Stimulated activated CD8-positive, alpha-beta memory T cell treated with anti-CD3 and anti-CD28 coated beads, Interleukin-2, amount 100 ng/mL, for 1 hour (primary cell): ENCODE results near the gene PRDM8.
"Not testable (repeated sequence)": the region's sequence is repeated elsewhere in the genome, so short reads cannot be mapped to it uniquely, and the experiment has no call there.

ENCODE experiments used
- DNase-seq, 2 donors: peaks; one replicate each; pipeline ENCODE4 v3.0.0-alpha.2; 2020; ENCODE audit warnings: low read depth in 2 of 2

Gene PRDM8

GRCh38 chr4:80226094-80226493, 28.8 kb downstream of the PRDM8 start:
- no peak for DNase-seq

GRCh38 chr4:80228460-80228859, 31.2 kb downstream of the PRDM8 start:
- DNase-seq: no peak

GRCh38 chr4:80229128-80229527, 31.8 kb downstream of the PRDM8 start:
- DNase-seq: no peak

GRCh38 chr4:80229590-80229989, 32.3 kb downstream of the PRDM8 start:
- no peak for DNase-seq

- no peak for DNase-seq
These were observed 33.9 kb downstream of the PRDM8 start for GRCh38 chr4:80231180-80231579.

GRCh38 chr4:80232707-80233370, 35.5 kb downstream of the PRDM8 start:
- DNase-seq: no peak

GRCh38 chr4:80233390-80233789, 36.1 kb downstream of the PRDM8 start:
- no peak for DNase-seq

- no peak for DNase-seq
These were observed 38.1 kb downstream of the PRDM8 start for GRCh38 chr4:80235451-80235850.

- no peak for DNase-seq
These were observed 40.7 kb downstream of the PRDM8 start for GRCh38 chr4:80237992-80238391.

GRCh38 chr4:80239480-80240150, 42.3 kb downstream of the PRDM8 start:
- no peak for DNase-seq

- DNase-seq: no peak
These were observed 43.7 kb downstream of the PRDM8 start for GRCh38 chr4:80240976-80241375.

- DNase-seq: no peak
These were observed 46.1 kb downstream of the PRDM8 start for GRCh38 chr4:80243274-80244018.

- not testable (repeated sequence) for DNase-seq
These were observed 50.2 kb downstream of the PRDM8 start for GRCh38 chr4:80247484-80247883.

GRCh38 chr4:80249144-80249543, 51.8 kb downstream of the PRDM8 start:
- DNase-seq: no peak

- DNase-seq: no peak
These were observed 55.1 kb downstream of the PRDM8 start for GRCh38 chr4:80252427-80252826.

- no peak for DNase-seq
These were observed 55.6 kb downstream of the PRDM8 start for GRCh38 chr4:80252953-80253352.

GRCh38 chr4:80253510-80253909, 56.2 kb downstream of the PRDM8 start:
- DNase-seq: no peak
